Endothelial cell of umbilical vein (primary cell): Measurements from ENCODE around the gene SOX11. TPM values are rescaled to one million over a fixed set of nuclear protein-coding genes. Genes with fewer than 3 reads are reported as not detected.

Experiments
- BruUV-seq: library from RNA; stranded (reverse); fragments of 400-500 nt; replicated peaks from 2 replicates; lab custom pipeline; 2021; lab: Mats Ljungman, UMichigan
- CTCF ChIA-PET: fragments of 300-600, 350-600 bp; sonication (Branson Sonifier 250); formaldehyde crosslinking; loops from one replicate; lab custom pipeline; 2021; ENCODE audit warnings: antibody characterized with exemption, inconsistent platforms; lab: Charles Lee
- POLR2A ChIA-PET: fragments of 300-600, 350-600 bp; sonication (Branson Sonifier 250); formaldehyde crosslinking; loops from one replicate; lab custom pipeline; 2021; ENCODE audit warnings: antibody characterized with exemption, inconsistent platforms; lab: Charles Lee
- DNase-seq: peaks from one replicate; pipeline ENCODE4 v3.0.0-alpha.2; 2011; ENCODE audit warnings: low read depth, low spot score
- FAIRE-seq: peaks from 2 replicates; lab custom pipeline; 2011; peaks lifted over from hg19 to GRCh38; lab: Jason Lieb, UNC
- H2AFZ ChIP-seq: 2 replicates; pipeline ENCODE4 v1.6.0; 2012; ENCODE audit warnings: low read depth, low read length, control low read depth, inconsistent platforms
- H3K27ac ChIP-seq: 2 replicates; pipeline ENCODE4 v1.5.1; 2011; ENCODE audit warnings: low read depth, mild to moderate bottlenecking, control low read depth, low read length, moderate library complexity; ENCODE audit not compliant: insufficient read depth
- H3K27me3 ChIP-seq, 2 experiments: 2 replicates each; pipeline versions ENCODE4 v1.6.0 to v1.6.1; 2011; ENCODE audit warnings: low read length in 2 of 2, mixed read lengths in 1 of 2; ENCODE audit not compliant: control insufficient read depth in 2 of 2, insufficient read depth in 2 of 2
- H3K36me3 ChIP-seq, 2 experiments: 2 replicates in 1 of 2; 3 replicates in 1 of 2; pipeline ENCODE4 v1.5.1; 2011; ENCODE audit warnings: low read length in 2 of 2, mild to moderate bottlenecking in 1 of 2, moderate library complexity in 1 of 2; ENCODE audit not compliant: control insufficient read depth in 2 of 2, insufficient read depth in 2 of 2; ENCODE audit errors: extremely low read depth in 1 of 2
- H3K4me1 ChIP-seq: 3 replicates; pipeline ENCODE4 v1.5.1; 2011; ENCODE audit warnings: mild to moderate bottlenecking, low read length; ENCODE audit not compliant: control insufficient read depth, insufficient read depth; ENCODE audit errors: extremely low read depth
- H3K4me2 ChIP-seq: 2 replicates; pipeline ENCODE4 v1.6.1; 2011; ENCODE audit warnings: low read length, control low read depth, mixed read lengths; ENCODE audit not compliant: insufficient read depth
- H3K4me3 ChIP-seq, 3 experiments: fragments of 200-600 bp in 1 of 3; sonication (generic), shearing (Covaris generic) in 1 of 3; replicated peaks in 1 of 3; 2 replicates each; pipeline ENCODE4 v1.5.1; 2011 to 2016; ENCODE audit warnings: control low read depth in 3 of 3, low read length in 3 of 3, mild to moderate bottlenecking in 2 of 3, inconsistent platforms in 1 of 3, low read depth in 1 of 3, moderate library complexity in 1 of 3; ENCODE audit not compliant: insufficient read depth in 1 of 3
- H3K79me2 ChIP-seq: 2 replicates; pipeline ENCODE4 v1.6.0; 2012; ENCODE audit warnings: low read length, inconsistent platforms; ENCODE audit not compliant: control insufficient read depth, insufficient read depth
- H3K9ac ChIP-seq: replicated peaks from 2 replicates; pipeline ENCODE3; 2011; ENCODE audit warnings: low read length, control low read depth; ENCODE audit not compliant: insufficient read depth; ENCODE audit errors: extremely low read depth
- H3K9me1 ChIP-seq: replicated peaks from 3 replicates; pipeline ENCODE4 v1.6.0; 2011; ENCODE audit warnings: mild to moderate bottlenecking, low read length; ENCODE audit not compliant: control insufficient read depth, insufficient read depth; ENCODE audit errors: extremely low read depth
- H3K9me3 ChIP-seq: replicated peaks from 2 replicates; pipeline ENCODE4 v1.5.1; 2012; ENCODE audit warnings: low read length, inconsistent platforms; ENCODE audit not compliant: control insufficient read depth, insufficient read depth
- H4K20me1 ChIP-seq: replicated peaks from 2 replicates; pipeline ENCODE3; 2011; ENCODE audit warnings: mild to moderate bottlenecking, low read length; ENCODE audit not compliant: control insufficient read depth, insufficient read depth; ENCODE audit errors: extremely low read depth
- CTCF ChIP-seq, 2 donors: IDR thresholded peaks; 1 replicate in 1 of 2; 2 replicates in 1 of 2; pipeline ENCODE4 v1.5.1; 2011; ENCODE audit warnings: low read length in 2 of 2, mild to moderate bottlenecking in 2 of 2, moderate library complexity in 2 of 2, control low read depth in 1 of 2, inconsistent platforms in 1 of 2, low read depth in 1 of 2; ENCODE audit not compliant: insufficient read depth in 1 of 2; ENCODE audit errors: extremely low read depth in 1 of 2
- EZH2 ChIP-seq: IDR thresholded peaks from 2 replicates; pipeline ENCODE4 v1.6.1; 2012; ENCODE audit warnings: borderline replicate concordance, low read depth, mild to moderate bottlenecking, moderate library complexity, low read length, inconsistent platforms; ENCODE audit not compliant: severe bottlenecking
- FOS ChIP-seq: IDR thresholded peaks from 2 replicates; pipeline ENCODE4 v1.6.1; 2011; ENCODE audit warnings: mild to moderate bottlenecking, low read length, moderate library complexity, borderline replicate concordance; ENCODE audit not compliant: insufficient read depth
- GATA2 ChIP-seq: IDR thresholded peaks from 2 replicates; pipeline ENCODE4 v1.7.0; 2011; ENCODE audit warnings: low read depth, mild to moderate bottlenecking, moderate library complexity, mixed read lengths, low read length; ENCODE audit not compliant: insufficient read length, insufficient read depth
- JUN ChIP-seq: IDR thresholded peaks from 2 replicates; pipeline ENCODE4 v1.6.1; 2011; ENCODE audit warnings: borderline replicate concordance, low read depth; ENCODE audit not compliant: insufficient read length, insufficient read depth
- MAX ChIP-seq: IDR thresholded peaks from 2 replicates; pipeline ENCODE4 v1.6.1; 2011; ENCODE audit not compliant: insufficient read depth, insufficient read length
- MYC ChIP-seq: IDR thresholded peaks from one replicate; pipeline ENCODE4 v1.6.1; 2011; ENCODE audit warnings: mild to moderate bottlenecking, low read depth, low read length
- POLR2A ChIP-seq: IDR thresholded peaks from 2 replicates; pipeline ENCODE4 v1.6.1; 2012; ENCODE audit warnings: low read depth, mild to moderate bottlenecking, control low read depth, low read length
- POLR2AphosphoS5 ChIP-seq: IDR thresholded peaks from 2 replicates; pipeline ENCODE4 v1.6.1; 2012; ENCODE audit warnings: low read depth, mild to moderate bottlenecking, control low read depth, low read length, moderate library complexity; ENCODE audit not compliant: insufficient read depth
- dilution Hi-C: fragments of 300-500 bp; cut with MboI; formaldehyde crosslinking; loops from one replicate; pipeline ENCODE4 v1.15.0; 2019; ENCODE audit warnings: low sequenced_read_pairs; ENCODE audit not compliant: extremely low pct_ligation_motif_present
- intact Hi-C: fragments of 100-400 bp; cut with micrococcal nuclease; formaldehyde crosslinking; loops from one replicate; pipeline ENCODE4 v1.10.0; 2022
- polyA plus RNA-seq, 4 experiments: library from polyadenylated mRNA; depleted of rRNA in 3 of 4; stranded (reverse) in 3 of 4; unstranded in 1 of 4; fragments of >200 nt; gene quantifications; 2 replicates each; pipeline versions ENCODE4 v1.2.1 to v1.2.3, GENCODE V29; 2011 to 2012; ENCODE audit warnings: missing spikeins in 1 of 4
- total RNA-seq: library from RNA; stranded (reverse); gene quantifications from 2 replicates; pipeline ENCODE4 v1.2.3, GENCODE V29; 2021

SOX11 gene
- total and polyA plus RNA-seq, 2 donors (not counting 3 experiments of a cell fraction or from before 2014, with no cell fraction given), result not detected

GRCh38 chr2:5685225-5685624, 7.0 kb upstream of the SOX11 start:
- Histone ChIP-seq H3K27ac (no peak overlapping the region), H2AFZ (no peak overlapping the region), H3K9me3 (peaks cover 2% of the 10 kb centered on the region), H3K4me1 (no peaks in the 10 kb centered on the region), H3K4me3 (no peak overlapping the region), H3K36me3 (no peaks in the 10 kb centered on the region), H3K9ac (no peak overlapping the region), H4K20me1 (no peaks in the 10 kb centered on the region), H3K27me3 (peaks cover under 1 to 2% of the 10 kb centered on the region in 2 experiments), H3K79me2 (no peaks in the 10 kb centered on the region), H3K4me2 (no peak overlapping the region), H3K9me1 (no peaks in the 10 kb centered on the region)
- DNase-seq, result no peak
- ChIA-PET CTCF (no interaction called here), POLR2A (no interaction called here)
- intact Hi-C loops, result no loop called here
- no TSS peak for BruUV-seq
- TF ChIP-seq MAX, result no peak
- TF ChIP-seq CTCF (IDR thresholded peaks at IDR 0.05; ENCODE audit: extremely low read depth in 1 of 2, insufficient read depth in 1 of 2, low read depth in 1 of 2, low read length in 2 of 2), result no peak
- no peak for TF ChIP-seq JUN
- TF ChIP-seq FOS, result no peak
- TF ChIP-seq POLR2AphosphoS5, result no peak
- no peak for TF ChIP-seq MYC
- no peak for TF ChIP-seq GATA2
- no peak for TF ChIP-seq POLR2A
- TF ChIP-seq EZH2, result no peak
- FAIRE-seq, result no peak
- dilution Hi-C loops, result no loop called here
